Right cardiac atrium (tissue), 5 donors: ENCODE measurements around the gene ZSCAN31. TPM values are rescaled to one million over a fixed set of nuclear protein-coding genes. Genes with fewer than 3 reads are reported as not detected.
"Not testable (repeated sequence)": the region's sequence is repeated elsewhere in the genome, so short reads cannot be mapped to it uniquely, and the experiment has no call there.

Source experiments
- ATAC-seq, 2 donors: fragments of 200-7000 bp; cut with Tn5 transposase; one replicate each; pipeline versions ENCODE4 v1.8.0 to v1.9.1; 2020; ENCODE audit warnings: moderate library complexity in 2 of 2, mild to moderate bottlenecking in 1 of 2
- DNase-seq, 3 donors: peaks; one replicate each; pipeline ENCODE4 v3.0.0-alpha.2; 2020
- H3K27ac ChIP-seq: one replicate; pipeline ENCODE4 v1.5.1; 2013; ENCODE audit warnings: mild to moderate bottlenecking, low read length, control low read depth, moderate library complexity
- H3K27me3 ChIP-seq: one replicate; pipeline ENCODE4 v1.6.1; 2013; ENCODE audit not compliant: control insufficient read depth, insufficient read depth
- H3K4me1 ChIP-seq: one replicate; pipeline ENCODE4 v1.6.1; 2013; ENCODE audit warnings: low read length; ENCODE audit not compliant: control insufficient read depth, insufficient read depth
- H3K4me3 ChIP-seq: one replicate; pipeline ENCODE4 v1.5.1; 2013; ENCODE audit warnings: low read length, control low read depth
- H3K9me3 ChIP-seq: one replicate; pipeline ENCODE4 v1.6.1; 2013; ENCODE audit warnings: low read length; ENCODE audit not compliant: control insufficient read depth
- WGBS: extraction: QIAGEN DNeasy Blood & Tissue Kit; methylation state at CpG from one replicate; pipeline ENCODE4 v1.1.7; 2013; 5-methylcytosine and 5-hydroxymethylcytosine counted together
- intact Hi-C, 4 donors: fragments of 100-400 bp; cut with DNase I; formaldehyde crosslinking; loops; one replicate each; pipeline versions ENCODE4 v1.11.0 to v1.14.0; 2022 to 2023
- polyA plus RNA-seq: library from polyadenylated mRNA; stranded (reverse); fragments of 200-250 nt; gene quantifications from one replicate; pipeline ENCODE4 v1.2.3, GENCODE V29; 2013
- total RNA-seq, 4 donors: library from RNA; stranded (reverse); fragmentation: NEBNext Ultra II Directional; extraction: Animal tissue kit (Norgen Biotek cat#: 25700); gene quantifications; one replicate each; pipeline ENCODE4 v1.2.1, GENCODE V29; 2021
- donor health status: healthy with polysubstance abuse.
- donor health status: DM: no; HTN: yes; CAD: no.
- donor health status: DM: no; HTN: no; CAD: no.
- donor health status: DM: no; HTN: yes; CAD: no; lungs with severe emphysema.
- donor health status: DM: yes; HTN: yes; CAD: no.

Gene ZSCAN31
- total and polyA plus RNA-seq, 5 donors: 3.9 to 18.4 (median 9.5) TPM

DNA sequence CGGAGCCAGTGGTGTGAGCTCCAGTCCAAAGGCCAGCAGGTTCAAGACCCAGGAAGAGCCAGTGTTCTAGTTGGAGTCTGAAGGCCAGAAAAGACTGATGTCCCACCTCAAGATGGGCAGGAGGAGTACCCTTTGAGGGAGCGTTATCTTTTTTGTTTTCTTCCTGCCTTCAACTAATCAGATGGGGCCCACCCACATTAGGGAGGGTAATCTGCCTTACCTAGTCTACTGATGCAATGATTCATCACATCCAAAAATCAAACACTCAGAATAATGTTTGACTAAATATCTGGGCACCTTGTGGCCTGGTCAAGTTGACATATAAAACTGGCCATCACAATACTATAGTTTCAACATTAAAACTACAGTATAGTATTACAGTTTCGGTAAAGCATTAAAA, 33.5 kb upstream of the ZSCAN31 start:
- WGBS: 96% methylated on average over 3 of the region's 3 CpGs
- Histone ChIP-seq H3K27ac (no peak overlapping the region), H3K4me3 (no peak overlapping the region), H3K9me3 (no peaks in the 10 kb centered on the region), H3K27me3 (no peaks in the 10 kb centered on the region), H3K4me1 (no peaks in the 10 kb centered on the region)
- DNase-seq (no peak), ATAC-seq (no peak)
- intact Hi-C loops: no loop called here

DNA sequence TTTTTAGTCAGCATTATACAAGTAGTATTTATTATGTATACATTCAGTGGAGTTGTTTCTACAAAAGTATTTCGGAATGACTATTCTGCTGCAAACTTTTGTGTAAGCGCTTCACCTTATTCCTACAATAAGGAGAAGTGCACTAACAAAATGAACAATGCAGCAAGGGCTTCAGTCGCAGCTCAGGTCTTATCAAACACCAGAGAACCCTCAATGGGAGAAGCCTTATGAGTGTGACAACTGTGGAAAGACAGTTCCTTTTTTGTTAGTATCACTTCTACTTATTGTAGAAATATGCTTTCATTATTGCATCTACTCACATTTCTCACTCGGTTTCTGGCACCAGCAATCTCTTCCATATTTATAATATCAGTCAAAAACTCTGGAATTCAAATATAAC, 32.6 kb upstream of the ZSCAN31 start:
- ATAC-seq (no peak), DNase-seq (no peak)
- no peak overlapping the region for H3K4me3 ChIP-seq
- H3K9me3 ChIP-seq: no peaks in the 10 kb centered on the region
- intact Hi-C loops: no loop called here
- no peak overlapping the region for H3K27ac ChIP-seq
- 85% methylated on average over 4 of the region's 4 CpGs for WGBS
- no peaks in the 10 kb centered on the region for H3K4me1 ChIP-seq
- no peaks in the 10 kb centered on the region for H3K27me3 ChIP-seq

DNA sequence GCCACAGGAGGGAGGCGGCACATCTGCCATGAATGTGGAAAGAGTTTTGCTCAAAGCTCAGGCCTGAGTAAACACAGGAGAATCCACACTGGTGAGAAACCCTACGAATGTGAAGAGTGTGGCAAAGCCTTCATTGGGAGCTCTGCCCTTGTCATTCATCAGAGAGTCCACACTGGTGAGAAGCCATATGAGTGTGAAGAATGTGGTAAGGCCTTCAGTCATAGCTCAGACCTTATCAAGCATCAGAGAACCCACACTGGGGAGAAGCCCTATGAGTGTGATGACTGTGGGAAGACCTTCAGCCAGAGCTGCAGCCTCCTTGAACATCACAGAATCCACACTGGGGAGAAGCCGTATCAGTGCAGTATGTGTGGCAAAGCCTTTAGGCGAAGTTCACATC, 29.6 kb upstream of the ZSCAN31 start:
- DNase-seq, H3K4me3 ChIP-seq, intact Hi-C loops, H3K9me3 ChIP-seq, H3K27ac ChIP-seq, ATAC-seq, H3K4me1 ChIP-seq, H3K27me3 ChIP-seq: not testable (repeated sequence)
- 90% methylated on average over 4 of the region's 4 CpGs for WGBS

DNA sequence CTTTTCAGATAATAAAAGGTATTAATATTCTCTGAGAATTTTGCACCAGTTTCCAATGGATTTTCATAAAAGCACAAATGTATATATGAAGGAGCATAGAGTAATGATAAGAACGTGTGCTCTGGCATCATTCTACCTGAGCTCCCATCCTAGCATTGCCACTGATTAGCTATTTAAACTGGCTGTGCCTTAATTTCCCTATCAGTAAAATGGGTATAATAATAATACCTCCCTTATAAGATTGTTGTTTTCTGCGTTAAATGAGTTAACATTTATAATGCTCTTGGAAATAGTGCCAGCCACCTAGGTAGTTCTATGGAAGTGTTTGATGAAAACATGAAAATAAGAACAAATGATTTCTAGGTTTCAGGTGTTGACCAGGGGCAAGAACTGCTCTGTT, 25.0 kb upstream of the ZSCAN31 start:
- H3K27me3 ChIP-seq: no peaks in the 10 kb centered on the region
- DNase-seq (no peak), ATAC-seq (no peak)
- no peak overlapping the region for H3K4me3 ChIP-seq
- no peaks in the 10 kb centered on the region for H3K4me1 ChIP-seq
- intact Hi-C loops: no loop called here
- WGBS: 90% methylated on average over 2 of the region's 2 CpGs
- H3K9me3 ChIP-seq: no peaks in the 10 kb centered on the region
- H3K27ac ChIP-seq: no peak overlapping the region

DNA sequence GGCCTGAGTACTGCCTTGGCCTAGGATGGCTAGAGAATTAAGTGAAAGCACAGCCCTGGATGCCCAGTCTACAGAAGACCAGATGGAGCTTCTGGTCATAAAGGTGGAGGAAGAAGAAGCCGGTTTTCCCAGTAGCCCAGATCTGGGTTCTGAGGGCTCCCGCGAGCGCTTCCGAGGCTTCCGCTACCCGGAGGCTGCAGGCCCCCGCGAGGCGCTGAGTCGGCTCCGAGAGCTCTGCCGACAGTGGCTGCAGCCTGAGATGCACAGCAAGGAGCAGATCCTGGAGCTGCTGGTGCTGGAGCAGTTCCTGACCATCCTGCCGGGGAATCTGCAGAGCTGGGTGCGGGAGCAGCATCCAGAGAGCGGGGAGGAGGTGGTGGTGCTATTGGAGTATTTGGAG, 23.6 kb upstream of the ZSCAN31 start:
- not testable (repeated sequence) for DNase-seq, H3K4me3 ChIP-seq, H3K27ac ChIP-seq, H3K9me3 ChIP-seq, H3K4me1 ChIP-seq, H3K27me3 ChIP-seq, ATAC-seq
- intact Hi-C loops: loop anchor here (5.0 to 10.0 kb wide), 4 partner anchors 77 to 227 kb away; partner anchors contain the start of gene PGBD1 (in 1 of the 4)
- WGBS: 92% methylated on average over 14 of the region's 16 CpGs

DNA sequence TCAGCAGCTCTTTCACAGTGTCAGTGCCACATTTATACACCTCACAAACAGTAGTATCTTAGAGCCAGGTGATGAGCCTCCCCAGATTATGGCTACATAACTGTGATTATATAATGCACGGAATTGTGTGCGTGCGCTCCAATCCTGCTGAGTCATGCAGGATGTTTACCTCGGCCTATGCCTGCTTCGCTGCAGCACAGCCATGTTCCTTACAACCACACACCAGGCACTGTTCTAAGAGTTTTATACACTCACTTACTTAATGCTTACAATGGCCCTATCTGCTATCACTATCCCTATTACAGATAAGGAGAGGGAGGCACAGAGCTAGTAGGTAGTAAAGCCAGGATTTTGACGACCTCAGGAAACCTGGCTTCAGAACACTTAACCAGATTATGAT, 21.1 kb upstream of the ZSCAN31 start:
- no peak for DNase-seq
- H3K27ac ChIP-seq: no peak overlapping the region
- WGBS: 72% methylated on average over 6 of the region's 6 CpGs
- ATAC-seq: no peak
- no peaks in the 10 kb centered on the region for H3K27me3 ChIP-seq
- intact Hi-C loops: loop anchor here (5.0 to 10.0 kb wide), 4 partner anchors 75 to 225 kb away; partner anchors contain the start of gene PGBD1 (in 1 of the 4)
- peaks cover 6% of the 10 kb centered on the region for H3K4me1 ChIP-seq
- H3K9me3 ChIP-seq: no peaks in the 10 kb centered on the region
- no peak overlapping the region for H3K4me3 ChIP-seq

DNA sequence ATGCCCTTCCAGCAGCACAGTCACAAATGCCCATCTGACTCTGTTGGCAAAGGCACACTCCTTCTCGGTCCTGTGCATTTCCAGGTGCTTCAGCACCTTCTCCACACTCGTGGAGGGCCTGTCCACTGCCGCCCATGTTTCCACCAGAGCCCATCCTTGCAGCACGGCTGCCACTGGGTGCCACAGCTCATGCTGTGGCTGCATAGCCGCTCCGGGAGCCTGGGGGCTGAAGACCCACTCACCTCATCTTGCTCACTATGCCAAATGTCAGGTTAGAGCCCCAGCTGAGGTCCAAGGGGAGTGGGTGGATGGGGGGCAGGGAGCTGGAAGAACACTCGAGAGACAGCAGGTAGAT, 20.7 kb upstream of the ZSCAN31 start:
- H3K4me1 ChIP-seq: peaks cover 6% of the 10 kb centered on the region
- DNase-seq (no peak), ATAC-seq (no peak)
- no peaks in the 10 kb centered on the region for H3K27me3 ChIP-seq
- intact Hi-C loops: loop anchor here (5.0 to 10.0 kb wide), 4 partner anchors 74 to 224 kb away; partner anchors contain the start of gene PGBD1 (in 1 of the 4)
- WGBS: 68% methylated on average over 7 of the region's 7 CpGs
- H3K4me3 ChIP-seq: no peak overlapping the region
- no peaks in the 10 kb centered on the region for H3K9me3 ChIP-seq
- no peak overlapping the region for H3K27ac ChIP-seq

DNA sequence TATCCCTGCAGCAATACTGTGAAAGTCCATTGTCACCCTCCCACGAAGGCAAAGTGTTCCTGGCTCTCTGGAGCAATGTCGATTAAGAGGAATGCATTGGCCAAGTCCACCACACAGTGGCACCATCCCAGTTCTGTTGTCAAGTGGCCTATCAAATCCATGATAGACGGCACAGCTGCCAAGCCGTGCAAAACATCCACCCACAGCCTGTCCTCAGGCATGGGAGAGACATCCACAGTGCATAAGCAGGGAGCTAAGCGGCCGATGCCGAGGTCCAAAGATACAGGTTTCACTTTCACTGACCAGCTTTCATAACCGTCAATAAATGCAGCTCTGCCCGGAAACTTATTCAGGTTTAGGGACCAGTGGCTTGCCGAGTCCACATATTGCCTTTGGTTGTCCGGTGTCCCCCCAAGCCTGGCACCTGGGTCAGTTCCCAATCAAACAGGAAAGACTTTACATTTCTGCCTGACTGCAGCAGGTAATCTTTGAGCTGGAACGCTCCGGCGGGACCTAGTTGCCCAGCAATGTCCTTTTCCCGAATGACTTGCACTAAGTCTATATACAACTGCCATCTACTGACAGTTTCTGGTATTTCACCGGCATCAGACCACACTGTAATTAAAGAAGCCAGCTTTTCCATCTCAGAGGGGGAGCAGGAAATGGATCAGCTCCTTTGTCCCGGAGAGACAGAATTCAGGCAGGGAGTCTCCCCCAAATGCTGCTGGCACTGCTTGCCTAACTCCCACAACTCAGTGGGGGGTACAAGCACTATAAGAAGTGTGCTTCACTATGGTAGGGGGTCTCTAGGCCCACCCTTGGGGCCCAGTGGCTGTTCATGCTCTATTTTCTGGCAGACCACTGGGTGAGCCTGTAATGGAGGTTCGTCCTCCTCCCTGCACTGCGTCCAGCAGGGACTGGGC, 20.1 kb upstream of the ZSCAN31 start:
- H3K4me1 ChIP-seq: peaks cover 6% of the 10 kb centered on the region
- H3K27me3 ChIP-seq: no peaks in the 10 kb centered on the region
- peak; percentile 89 to 90 for ATAC-seq
- H3K4me3 ChIP-seq: peak overlapping the region; percentile 67
- H3K9me3 ChIP-seq: no peaks in the 10 kb centered on the region
- H3K27ac ChIP-seq: peak overlapping the region; percentile 81
- intact Hi-C loops: loop anchor here (5.0 to 10.0 kb wide), 4 partner anchors 74 to 224 kb away; partner anchors contain the start of gene PGBD1 (in 1 of the 4)
- DNase-seq: peak; percentile 66 to 88 (median 84)
- WGBS: 3% methylated on average over 19 of the region's 19 CpGs

DNA sequence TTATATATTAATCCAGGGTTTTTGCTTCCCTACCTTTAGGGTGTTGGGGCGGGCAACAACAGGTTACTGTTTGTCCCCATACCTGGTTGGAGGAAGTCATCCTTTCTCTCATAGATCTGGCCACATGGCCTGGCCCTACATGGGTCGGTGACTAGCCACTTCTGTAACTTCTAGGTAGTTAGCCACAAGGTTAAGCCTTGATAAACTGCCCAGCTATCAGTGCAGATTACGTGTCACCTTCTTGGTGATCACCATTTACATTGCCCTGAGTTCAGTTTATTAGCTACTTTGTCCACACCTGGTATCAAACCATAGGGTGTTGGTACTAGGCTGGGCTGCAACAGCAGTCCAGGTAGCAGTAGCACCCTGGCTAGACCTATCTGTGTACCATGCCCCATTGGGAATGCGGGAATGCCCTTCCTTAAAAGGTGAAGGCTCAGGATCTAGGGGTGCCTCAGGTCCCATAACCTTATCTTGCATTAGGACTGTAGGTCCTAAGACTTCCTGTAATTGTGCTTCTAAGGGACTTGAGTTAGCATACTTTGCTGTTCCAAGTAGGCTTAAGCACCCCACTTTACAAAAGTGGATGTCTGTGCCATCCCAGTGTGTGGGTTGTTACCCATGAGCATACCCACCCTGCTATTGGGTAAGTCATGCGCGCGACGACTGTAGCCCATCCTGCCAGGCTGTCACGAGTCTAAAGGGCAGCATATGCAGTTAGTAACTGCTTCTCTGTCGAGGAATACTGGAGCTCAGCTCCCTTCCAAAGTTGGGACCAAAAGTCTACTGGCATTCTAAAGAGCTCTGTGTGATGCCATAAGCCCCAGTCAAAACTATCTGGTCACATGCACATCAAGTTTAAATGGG, 19.0 kb upstream of the ZSCAN31 start:
- ATAC-seq (no peak), DNase-seq (no peak)
- H3K9me3 ChIP-seq: no peaks in the 10 kb centered on the region
- intact Hi-C loops: loop anchor here (5.0 to 10.0 kb wide), 4 partner anchors 73 to 223 kb away; partner anchors contain the start of gene PGBD1 (in 1 of the 4)
- H3K4me3 ChIP-seq: no peak overlapping the region
- H3K4me1 ChIP-seq: peaks cover 6% of the 10 kb centered on the region
- no peaks in the 10 kb centered on the region for H3K27me3 ChIP-seq
- 85% methylated on average over 10 of the region's 10 CpGs for WGBS
- peak overlapping the region; percentile 81 for H3K27ac ChIP-seq

DNA sequence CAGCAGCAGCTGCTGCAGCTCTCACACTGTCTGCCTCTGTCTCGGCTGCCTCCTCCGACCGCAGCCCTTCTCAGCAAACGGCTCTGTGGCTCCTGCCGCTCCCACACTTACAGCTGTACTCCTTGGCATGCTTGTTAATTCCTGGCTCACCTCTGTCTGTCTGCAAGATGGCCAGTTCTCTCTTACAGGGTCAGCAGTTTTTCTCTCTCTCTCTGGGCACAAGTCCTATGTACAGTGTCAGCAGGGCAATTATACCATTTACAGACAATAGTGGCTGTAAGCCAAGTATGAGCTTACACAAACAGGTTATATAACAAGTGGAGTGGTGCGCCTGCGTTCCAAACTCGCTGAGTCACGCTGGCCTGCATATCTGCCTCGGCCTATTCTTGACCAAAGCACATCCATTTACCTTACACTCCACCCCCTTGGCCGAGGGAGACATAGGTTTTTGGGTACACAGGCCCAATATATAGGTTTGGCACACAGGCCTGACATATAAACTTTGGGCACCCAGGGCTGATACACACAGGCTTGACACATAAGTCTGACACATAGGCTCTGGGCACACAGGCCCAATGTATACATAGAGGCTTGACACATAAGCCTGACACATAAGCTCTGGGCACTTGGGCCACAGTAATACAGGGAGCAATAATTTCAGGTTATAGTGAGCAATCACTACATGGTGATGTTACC, 18.2 kb upstream of the ZSCAN31 start:
- H3K27ac ChIP-seq: peak overlapping the region; percentile 42
- 65% methylated on average over 11 of the region's 11 CpGs for WGBS
- peak; percentile 68 to 79 (median 75) for DNase-seq
- no peaks in the 10 kb centered on the region for H3K9me3 ChIP-seq
- H3K4me1 ChIP-seq: peaks cover 6% of the 10 kb centered on the region
- peak in 1 of 2 donors; percentile 50 for ATAC-seq
- intact Hi-C loops: loop anchor here in 3 of 4 donors (10.0 kb wide), 2 partner anchors 79 to 219 kb away; no protein-coding TSS in a partner anchor
- H3K4me3 ChIP-seq: no peak overlapping the region
- H3K27me3 ChIP-seq: no peaks in the 10 kb centered on the region
